Pancreas (tissue), 10 donors: Measurements from ENCODE around the gene GPR34. TPM values are rescaled to one million over a fixed set of nuclear protein-coding genes. Genes with fewer than 3 reads are reported as not detected.

Experiments
- ATAC-seq, 4 donors: fragments of 200-7000 bp; cut with Tn5 transposase; one replicate each; pipeline versions ENCODE4 v1.8.0 to v1.9.1; 2020; ENCODE audit warnings: mild to moderate bottlenecking in 4 of 4, moderate library complexity in 4 of 4
- DNase-seq, 6 donors: peaks; one replicate each; pipeline ENCODE4 v3.0.0-alpha.2; 2020
- FAIRE-seq: peaks from 2 replicates; lab custom pipeline; 2012; peaks lifted over from hg19 to GRCh38; lab: Jason Lieb, UNC
- H3K27ac ChIP-seq, 4 donors: fragments of 200-600 bp; sonication (generic); 1 replicate in 3 of 4; 2 replicates in 1 of 4; pipeline versions ENCODE4 v1.5.0 to v1.8.0; 2020
- H3K27me3 ChIP-seq, 4 donors: fragments of 200-600 bp; one replicate each; pipeline ENCODE4 v1.8.0; 2021
- H3K36me3 ChIP-seq, 3 donors: fragments of 200-600 bp; sonication (generic) in 1 of 3; one replicate each; pipeline versions ENCODE4 v1.5.0 to v1.8.0; 2020 to 2021
- H3K4me1 ChIP-seq, 3 donors: fragments of 200-600 bp; one replicate each; pipeline ENCODE4 v1.8.0; 2021
- H3K4me3 ChIP-seq, 4 donors: fragments of 200-600 bp; sonication (generic) in 2 of 4; one replicate each; pipeline versions ENCODE4 v1.5.0 to v1.8.0; 2020 to 2021
- H3K9me3 ChIP-seq, 4 donors: fragments of 200-600 bp; one replicate each; pipeline ENCODE4 v1.8.0; 2021
- CTCF ChIP-seq, 4 donors: fragments of 200-600 bp; sonication (generic) in 3 of 4; IDR thresholded peaks; one replicate each; pipeline versions ENCODE4 v1.5.0 to v1.8.0; 2021; ENCODE audit warnings: antibody characterized with exemption in 4 of 4
- WGBS, 2 donors: extraction: QIAGEN DNeasy Blood & Tissue Kit; methylation state at CpG; one replicate each; pipeline ENCODE4 v1.1.7; 2013; 5-methylcytosine and 5-hydroxymethylcytosine counted together
- intact Hi-C, 3 donors: fragments of 100-400 bp; cut with DNase I; formaldehyde crosslinking; loops; one replicate each; pipeline versions ENCODE4 v1.11.1 to v1.14.2; 2022
- polyA plus RNA-seq, 2 donors: library from polyadenylated mRNA; stranded (reverse); fragments of 200-250 nt; gene quantifications; one replicate each; pipeline ENCODE4 v1.2.3, GENCODE V29; 2013
- total RNA-seq, 6 donors: library from RNA; stranded (reverse); fragmentation: NEBNext Ultra II Directional in 4 of 6; extraction: Animal tissue kit (Norgen Biotek cat#: 25700) in 4 of 6; gene quantifications; one replicate each; pipeline versions ENCODE4 v1.2.1 to v1.2.4, GENCODE V29; 2021 to 2023
- donor health status: healthy with polysubstance abuse.
- donor health status: DM: no; HTN: no; CAD: no; lungs with moderate emphysema.
- donor health status: DM: no; HTN: no; CAD: no.
- donor health status: control.
- donor health status: control.
- donor health status: Bipolar disorder and iron deficiency.
- donor health status: DM: yes; HTN: yes; CAD: no.
- donor health status: DM: no; HTN: no; CAD: no.
- donor health status: DM: no; HTN: no; CAD: no.
- donor health status: DM: yes; HTN: yes; CAD: no.

GPR34 gene
- total and polyA plus RNA-seq, 8 donors = 0.46 to 16.1 (median 0.99) TPM

GRCh38 chrX:41689711-41690110 is 938 bp downstream of the GPR34 start:
- no peak for DNase-seq
- Histone ChIP-seq H3K4me1 (no peaks in the 10 kb centered on the region), H3K36me3 (no peaks in the 10 kb centered on the region), H3K9me3 (no peaks in the 10 kb centered on the region), H3K27ac (no peak overlapping the region), H3K27me3 (peaks cover 0 to 11% (median 0%) of the 10 kb centered on the region in 4 donors), H3K4me3 (no peak overlapping the region)
- FAIRE-seq = no peak
- ATAC-seq = no peak
- intact Hi-C loops = no loop called here
- no peak for TF ChIP-seq CTCF (IDR thresholded peaks at IDR 0.05)
- WGBS, 2 donors = 79 to 83% methylated on average over 3 of the region's 3 CpGs

- ATAC-seq (no peak), DNase-seq (no peak), FAIRE-seq (peak; percentile 75)
- Histone ChIP-seq H3K9me3 (no peaks in the 10 kb centered on the region), H3K4me3 (no peak overlapping the region), H3K4me1 (no peaks in the 10 kb centered on the region), H3K27me3 (peaks cover 0 to 11% (median 0%) of the 10 kb centered on the region in 4 donors), H3K36me3 (no peaks in the 10 kb centered on the region), H3K27ac (no peak overlapping the region)
- 85 to 86% methylated on average over 1 of the region's 1 CpG for WGBS, 2 donors
- TF ChIP-seq CTCF (IDR thresholded peaks at IDR 0.05) = no peak
- intact Hi-C loops = no loop called here
Observed at GRCh38 chrX:41692162-41692749, 3.5 kb downstream of the GPR34 start.

- no peak overlapping the region for H3K27ac ChIP-seq
- H3K36me3 ChIP-seq = no peaks in the 10 kb centered on the region
- 89 to 94% methylated on average over 3 of the region's 3 CpGs for WGBS, 2 donors
- FAIRE-seq (peak; percentile 32), ATAC-seq (no peak), DNase-seq (no peak)
- no peak overlapping the region for H3K4me3 ChIP-seq
- TF ChIP-seq CTCF (IDR thresholded peaks at IDR 0.05) = no peak
- H3K27me3 ChIP-seq = peaks cover 0 to 10% (median 0%) of the 10 kb centered on the region in 4 donors
- H3K4me1 ChIP-seq = no peaks in the 10 kb centered on the region
- H3K9me3 ChIP-seq = no peaks in the 10 kb centered on the region
- intact Hi-C loops = no loop called here
Observed at GRCh38 chrX:41693024-41693423, 4.3 kb downstream of the GPR34 start.

GRCh38 chrX:41695426-41695825 is 6.7 kb downstream of the GPR34 start:
- ATAC-seq (no peak), FAIRE-seq (no peak), DNase-seq (no peak)
- 83 to 93% methylated on average over 7 of the region's 7 CpGs for WGBS, 2 donors
- no peak for TF ChIP-seq CTCF (IDR thresholded peaks at IDR 0.05)
- intact Hi-C loops = no loop called here
- Histone ChIP-seq H3K27me3 (no peaks in the 10 kb centered on the region), H3K9me3 (no peaks in the 10 kb centered on the region), H3K4me3 (no peak overlapping the region), H3K4me1 (no peaks in the 10 kb centered on the region), H3K36me3 (no peaks in the 10 kb centered on the region), H3K27ac (no peak overlapping the region)

GRCh38 chrX:41703574-41704029 is 14.8 kb downstream of the GPR34 start:
- intact Hi-C loops = no loop called here
- no peak for ATAC-seq
- no peak for DNase-seq
- no peak overlapping the region for H3K4me3 ChIP-seq
- no peaks in the 10 kb centered on the region for H3K36me3 ChIP-seq
- H3K27ac ChIP-seq = no peak overlapping the region
- H3K4me1 ChIP-seq = no peaks in the 10 kb centered on the region
- TF ChIP-seq CTCF (IDR thresholded peaks at IDR 0.05) = no peak
- no peak for FAIRE-seq
- no peaks in the 10 kb centered on the region for H3K27me3 ChIP-seq
- no peaks in the 10 kb centered on the region for H3K9me3 ChIP-seq
